H1 (cell line): ENCODE results near the gene ANXA6.

ENCODE experiments used
- POLR2A ChIP-seq, 2 experiments: IDR thresholded peaks; 1 replicate in 1 of 2; 2 replicates in 1 of 2; pipeline ENCODE4 v1.6.1; 2011; ENCODE audit warnings: low read depth in 2 of 2, low read length in 2 of 2, mild to moderate bottlenecking in 2 of 2; ENCODE audit errors: control extremely low read depth in 1 of 2
- RFX5 ChIP-seq: IDR thresholded peaks from 2 replicates; pipeline ENCODE4 v1.6.1; 2011; ENCODE audit warnings: low read depth, low read length, improper control_type of control experiment, borderline replicate concordance

DNA sequence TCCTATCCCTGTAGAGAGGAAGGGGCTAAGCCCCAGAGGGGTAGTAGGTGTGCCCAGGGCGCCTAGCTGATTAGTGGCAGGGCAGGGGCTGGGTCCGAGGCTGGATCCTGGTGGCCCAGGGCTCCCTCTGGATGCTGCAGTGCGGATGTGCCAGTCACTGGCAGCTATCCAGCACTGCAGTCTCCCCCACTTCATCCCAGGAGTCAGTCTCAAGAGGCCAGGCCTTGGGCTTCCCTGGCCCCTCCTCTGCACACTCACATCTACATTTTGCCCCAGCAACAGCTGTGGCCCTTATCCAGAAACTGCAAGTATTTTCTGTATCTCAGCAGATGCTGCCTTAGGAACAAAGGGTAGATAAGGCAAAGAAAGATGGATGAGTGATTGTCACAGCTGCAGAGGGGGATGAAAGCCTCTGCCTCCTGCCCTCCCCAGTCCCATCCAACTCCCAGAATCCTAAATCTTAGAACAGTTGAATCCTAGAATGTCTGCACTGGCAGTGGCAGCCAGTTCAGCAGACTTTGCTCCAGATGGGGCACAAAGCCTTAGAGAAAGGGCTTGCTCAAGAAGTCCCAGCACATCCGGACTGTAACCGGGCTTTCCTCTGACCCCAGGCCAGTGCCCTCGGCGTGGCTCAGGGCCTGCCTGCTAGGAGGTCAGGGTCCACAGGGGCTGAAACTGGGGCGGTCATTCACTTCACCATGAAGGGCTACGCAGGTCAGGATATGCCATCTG is 1.6 kb downstream of the ANXA6 start:
- TF ChIP-seq POLR2A (IDR thresholded peaks at IDR 0.05; ENCODE audit: control extremely low read depth in 1 of 2, low read depth in 2 of 2, low read length in 2 of 2) (no peak), RFX5 (no peak)
